ENCODE results near the gene TYW5. TPM values are rescaled to one million over a fixed set of nuclear protein-coding genes. Genes with fewer than 3 reads are reported as not detected.
"Not testable (repeated sequence)": the region's sequence is repeated elsewhere in the genome, so short reads cannot be mapped to it uniquely, and the experiment has no call there.

The TYW5 gene
- total and polyA plus RNA-seq, 4 donors = 3.3 to 18.8 (median 4.9) TPM

DNA sequence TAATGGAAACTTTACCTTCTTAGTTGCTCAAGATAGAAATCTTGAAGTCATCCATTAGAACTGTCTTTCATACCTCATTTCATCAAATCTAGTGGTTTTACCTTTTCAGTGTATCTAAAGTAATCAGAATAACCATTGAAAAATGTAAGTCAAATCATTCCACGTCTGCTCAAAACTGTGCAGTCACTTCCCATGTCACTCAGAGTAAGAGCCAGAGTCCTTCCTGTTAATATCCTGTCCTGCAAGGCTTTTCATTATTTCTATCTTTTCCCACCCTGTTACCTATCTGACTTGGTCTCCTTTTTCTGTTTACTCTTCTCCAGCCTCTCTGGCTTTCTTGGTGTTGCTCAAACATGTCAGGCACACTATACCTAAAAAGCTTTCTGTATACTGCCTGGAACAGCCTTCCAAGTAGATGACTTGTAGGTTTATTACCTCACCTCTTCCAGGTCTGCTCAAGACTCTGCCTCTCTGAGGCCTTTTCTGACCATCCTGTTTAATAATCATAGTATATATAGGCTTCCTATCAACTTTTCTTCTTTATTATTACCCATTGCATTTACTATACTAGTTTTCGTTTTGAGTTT, 40.8 kb downstream of the TYW5 start:
- H3K4me1 ChIP-seq (ENCODE audit: control insufficient read depth in 5 of 5, insufficient read depth in 5 of 5, low read length in 5 of 5) = peaks cover 1 to 12% (median 10%) of the 10 kb centered on the region in 5 donors
- 51 to 61% methylated on average over 2 of the region's 2 CpGs for WGBS, 2 donors
- H3K36me3 ChIP-seq (ENCODE audit: control insufficient read depth in 4 of 4, insufficient read depth in 4 of 4, low read length in 4 of 4) = peaks cover 2 to 20% (median 8%) of the 10 kb centered on the region in 4 donors
- DNase-seq (no peak), ATAC-seq (ENCODE audit: insufficient read depth, low FRiP score) (no peak)
- H3K27ac ChIP-seq (ENCODE audit: low read depth in 1 of 2, low read length in 1 of 2) = no peak overlapping the region
- H3K9me3 ChIP-seq (ENCODE audit: control insufficient read depth in 4 of 4, insufficient read depth in 3 of 4, low read length in 3 of 4) = peaks cover 0 to 6% (median 2%) of the 10 kb centered on the region in 4 donors
- TF ChIP-seq CTCF (IDR thresholded peaks at IDR 0.05; ENCODE audit: control extremely low read depth, extremely low read depth) = no peak
- no peak overlapping the region for H3K4me3 ChIP-seq
- peak overlapping the region in 1 of 2 donors; percentile 28 for H3K9ac ChIP-seq (ENCODE audit: insufficient read depth in 1 of 2, low read length in 2 of 2)
- no peaks in the 10 kb centered on the region for H3K27me3 ChIP-seq (ENCODE audit: control insufficient read depth in 3 of 3, insufficient read depth in 3 of 3, low read length in 2 of 3)

GRCh38 chr2:199912553-199913114, 42.7 kb downstream of the TYW5 start:
- Histone ChIP-seq H3K4me1 (ENCODE audit: control insufficient read depth in 5 of 5, insufficient read depth in 5 of 5, low read length in 5 of 5) (peaks cover 1 to 12% (median 10%) of the 10 kb centered on the region in 5 donors), H3K9ac (ENCODE audit: insufficient read depth in 1 of 2, low read length in 2 of 2) (peak overlapping the region in 1 of 2 donors; percentile 97), H3K36me3 (ENCODE audit: control insufficient read depth in 4 of 4, insufficient read depth in 4 of 4, low read length in 4 of 4) (peaks cover 0 to 13% (median 6%) of the 10 kb centered on the region in 4 donors)
- not testable (repeated sequence) for ATAC-seq (ENCODE audit: insufficient read depth, low FRiP score); H3K9me3 ChIP-seq (ENCODE audit: control insufficient read depth in 4 of 4, insufficient read depth in 3 of 4, low read length in 3 of 4); DNase-seq; H3K27ac ChIP-seq (ENCODE audit: low read depth in 1 of 2, low read length in 1 of 2); H3K4me3 ChIP-seq; H3K27me3 ChIP-seq (ENCODE audit: control insufficient read depth in 3 of 3, insufficient read depth in 3 of 3, low read length in 2 of 3)
- WGBS, 2 donors = 91 to 94% methylated on average over 12 of the region's 12 CpGs

DNA sequence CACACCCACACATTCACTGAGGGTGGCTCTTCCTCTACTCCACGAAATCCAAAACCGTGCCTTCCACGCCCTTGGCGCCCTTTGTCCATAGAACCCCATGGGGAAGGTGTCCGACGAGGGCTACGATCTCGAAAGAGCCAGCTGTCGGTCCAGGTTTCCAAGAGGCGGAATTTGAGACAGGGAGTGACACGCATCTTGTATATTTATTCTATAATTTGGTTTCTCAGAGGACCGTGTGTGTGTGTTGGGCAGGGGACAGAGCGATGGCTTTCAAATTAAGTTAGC, 43.5 kb downstream of the TYW5 start:
- Histone ChIP-seq H3K9me3 (ENCODE audit: control insufficient read depth in 4 of 4, insufficient read depth in 3 of 4, low read length in 3 of 4) (peaks cover 0 to 3% (median 1%) of the 10 kb centered on the region in 4 donors), H3K9ac (ENCODE audit: insufficient read depth in 1 of 2, low read length in 2 of 2) (peak overlapping the region; percentile 92 to 97), H3K27ac (ENCODE audit: low read depth in 1 of 2, low read length in 1 of 2) (peak overlapping the region; percentile 95 to 98), H3K4me1 (ENCODE audit: control insufficient read depth in 5 of 5, insufficient read depth in 5 of 5, low read length in 5 of 5) (peaks cover 1 to 12% (median 10%) of the 10 kb centered on the region in 5 donors), H3K36me3 (ENCODE audit: control insufficient read depth in 4 of 4, insufficient read depth in 4 of 4, low read length in 4 of 4) (peaks cover 0 to 6% (median 4%) of the 10 kb centered on the region in 4 donors), H3K4me3 (peak overlapping the region; percentile 91), H3K27me3 (ENCODE audit: control insufficient read depth in 3 of 3, insufficient read depth in 3 of 3, low read length in 2 of 3) (no peaks in the 10 kb centered on the region)
- ATAC-seq (ENCODE audit: insufficient read depth, low FRiP score) = no peak
- no peak for TF ChIP-seq CTCF (IDR thresholded peaks at IDR 0.05; ENCODE audit: control extremely low read depth, extremely low read depth)
- WGBS, 2 donors = 0% methylated on average over 13 of the region's 13 CpGs
- DNase-seq = no peak

- WGBS, 2 donors = 0% methylated on average over 62 to 85 of the region's 85 CpGs
Observed at GRCh38 chr2:199911052-199911876, 44.0 kb downstream of the TYW5 start, which contains the start of gene C2orf69. TSS of gene C2orf69 (plus strand) at chr2:199911293. CDS start at chr2:199911439, 146 bp downstream.

More at GRCh38 chr2:199911052-199911876, 44.0 kb downstream of the TYW5 start, which contains the start of gene C2orf69:
- Histone ChIP-seq H3K9me3 (ENCODE audit: control insufficient read depth in 4 of 4, insufficient read depth in 3 of 4, low read length in 3 of 4) (no peaks in the 10 kb centered on the region), H3K36me3 (ENCODE audit: control insufficient read depth in 4 of 4, insufficient read depth in 4 of 4, low read length in 4 of 4) (peaks cover 0 to 4% (median 1%) of the 10 kb centered on the region in 4 donors), H3K27me3 (ENCODE audit: control insufficient read depth in 3 of 3, insufficient read depth in 3 of 3, low read length in 2 of 3) (no peaks in the 10 kb centered on the region), H3K27ac (ENCODE audit: low read depth in 1 of 2, low read length in 1 of 2) (peak within 1 kb of the TSS; percentile 95 to 98), H3K4me3 (peak within 1 kb of the TSS; percentile 91), H3K4me1 (ENCODE audit: control insufficient read depth in 5 of 5, insufficient read depth in 5 of 5, low read length in 5 of 5) (peaks cover 1 to 12% (median 10%) of the 10 kb centered on the region in 5 donors), H3K9ac (ENCODE audit: insufficient read depth in 1 of 2, low read length in 2 of 2) (peak within 1 kb of the TSS; percentile 92 to 97)
- no peak for TF ChIP-seq CTCF (IDR thresholded peaks at IDR 0.05; ENCODE audit: control extremely low read depth, extremely low read depth)
- DNase-seq (peak; percentile 98 to 99 (median 98)), ATAC-seq (ENCODE audit: insufficient read depth, low FRiP score) (peak; percentile 98)

Measured in lung (tissue), 12 donors.